ENCODE measurements around the gene MAGOH. TPM values are rescaled to one million over a fixed set of nuclear protein-coding genes. Genes with fewer than 3 reads are reported as not detected.

Gene MAGOH
- total RNA-seq, 1 experiment from 2014 or later, result 77.0 TPM

GRCh38 chr1:53276153-53276901 lies 38.0 kb upstream of the MAGOH start:
- Histone ChIP-seq H3K4me1 (no peaks in the 10 kb centered on the region), H3K4me3 (ENCODE audit: low read depth, low read length) (no peak overlapping the region), H3K36me3 (ENCODE audit: control insufficient read depth, insufficient read depth, low read length) (no peaks in the 10 kb centered on the region), H3K9me3 (no peaks in the 10 kb centered on the region), H3K27me3 (replicated peaks; ENCODE audit: control insufficient read depth, insufficient read depth, low read length) (no peaks in the 10 kb centered on the region)
- ChIA-PET CTCF (interaction anchor here (0.5 to 1.4 kb wide), 2 partner anchors 114 to 117 kb away, joined by 3 to 10 read pairs; no protein-coding TSS in a partner anchor), POLR2A (no interaction called here)
- TF ChIP-seq, protein P1, sequence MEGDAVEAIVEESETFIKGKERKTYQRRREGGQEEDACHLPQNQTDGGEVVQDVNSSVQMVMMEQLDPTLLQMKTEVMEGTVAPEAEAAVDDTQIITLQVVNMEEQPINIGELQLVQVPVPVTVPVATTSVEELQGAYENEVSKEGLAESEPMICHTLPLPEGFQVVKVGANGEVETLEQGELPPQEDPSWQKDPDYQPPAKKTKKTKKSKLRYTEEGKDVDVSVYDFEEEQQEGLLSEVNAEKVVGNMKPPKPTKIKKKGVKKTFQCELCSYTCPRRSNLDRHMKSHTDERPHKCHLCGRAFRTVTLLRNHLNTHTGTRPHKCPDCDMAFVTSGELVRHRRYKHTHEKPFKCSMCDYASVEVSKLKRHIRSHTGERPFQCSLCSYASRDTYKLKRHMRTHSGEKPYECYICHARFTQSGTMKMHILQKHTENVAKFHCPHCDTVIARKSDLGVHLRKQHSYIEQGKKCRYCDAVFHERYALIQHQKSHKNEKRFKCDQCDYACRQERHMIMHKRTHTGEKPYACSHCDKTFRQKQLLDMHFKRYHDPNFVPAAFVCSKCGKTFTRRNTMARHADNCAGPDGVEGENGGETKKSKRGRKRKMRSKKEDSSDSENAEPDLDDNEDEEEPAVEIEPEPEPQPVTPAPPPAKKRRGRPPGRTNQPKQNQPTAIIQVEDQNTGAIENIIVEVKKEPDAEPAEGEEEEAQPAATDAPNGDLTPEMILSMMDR (IDR thresholded peaks at IDR 0.05; ENCODE audit: insufficient read depth in 1 of 2, low read depth in 1 of 2, low read length in 1 of 2, severe bottlenecking in 1 of 2, unreplicated experiment in 1 of 2), result no peak
- Mint-ChIP-seq H3K36me3 (ENCODE audit: insufficient read depth, unreplicated experiment) (peaks cover 6% of the 10 kb centered on the region), H3K9me3 (ENCODE audit: unreplicated experiment) (no peaks in the 10 kb centered on the region), H3K4me3 (ENCODE audit: unreplicated experiment) (no peak overlapping the region), H3K4me1 (ENCODE audit: low read depth, unreplicated experiment) (peaks cover 8% of the 10 kb centered on the region), H3K27me3 (ENCODE audit: insufficient read depth, unreplicated experiment) (no peaks in the 10 kb centered on the region), H3K27ac (ENCODE audit: unreplicated experiment) (no peak overlapping the region)
- no peak for DNase-seq
- no TSS peak for BruUV-seq (replicated peaks)
- intact Hi-C loops (cut with micrococcal nuclease; ENCODE audit: unreplicated experiment), result no loop called here

GRCh38 chr1:53275566-53275965 lies 37.2 kb upstream of the MAGOH start:
- CTCF ChIA-PET, result interaction anchor here (1.4 kb wide), 1 partner anchor 118 kb away, joined by 10 read pairs; no protein-coding TSS in a partner anchor
- H3K9me3 Mint-ChIP-seq (ENCODE audit: unreplicated experiment), result no peaks in the 10 kb centered on the region

GRCh38 chr1:53274541-53275185 lies 36.3 kb upstream of the MAGOH start:
- no peak overlapping the region for H3K27ac Mint-ChIP-seq (ENCODE audit: unreplicated experiment)
- H3K9me3 Mint-ChIP-seq (ENCODE audit: unreplicated experiment), result no peaks in the 10 kb centered on the region
- H3K36me3 Mint-ChIP-seq (ENCODE audit: insufficient read depth, unreplicated experiment), result peaks cover 6% of the 10 kb centered on the region
- H3K9me3 ChIP-seq, result no peaks in the 10 kb centered on the region
- BruUV-seq (replicated peaks), result no TSS peak
- H3K27me3 ChIP-seq (replicated peaks; ENCODE audit: control insufficient read depth, insufficient read depth, low read length), result no peaks in the 10 kb centered on the region
- ChIA-PET CTCF (interaction anchor here (0.6 to 0.9 kb wide), 3 partner anchors 92 to 169 kb away, joined by 4 to 8 read pairs (median 5); no protein-coding TSS in a partner anchor), POLR2A (no interaction called here)
- TF ChIP-seq, protein P1 (IDR thresholded peaks at IDR 0.05; ENCODE audit: insufficient read depth in 1 of 2, low read depth in 1 of 2, low read length in 1 of 2, severe bottlenecking in 1 of 2, unreplicated experiment in 1 of 2), result no peak
- H3K4me1 ChIP-seq, result no peaks in the 10 kb centered on the region
- no peak overlapping the region for H3K4me3 ChIP-seq (ENCODE audit: low read depth, low read length)
- no peaks in the 10 kb centered on the region for H3K27me3 Mint-ChIP-seq (ENCODE audit: insufficient read depth, unreplicated experiment)
- peaks cover 8% of the 10 kb centered on the region for H3K4me1 Mint-ChIP-seq (ENCODE audit: low read depth, unreplicated experiment)
- intact Hi-C loops (cut with micrococcal nuclease; ENCODE audit: unreplicated experiment), result no loop called here
- H3K36me3 ChIP-seq (ENCODE audit: control insufficient read depth, insufficient read depth, low read length), result no peaks in the 10 kb centered on the region
- H3K4me3 Mint-ChIP-seq (ENCODE audit: unreplicated experiment), result no peak overlapping the region
- DNase-seq, result no peak

More at GRCh38 chr1:53275566-53275965, 37.2 kb upstream of the MAGOH start:
- H3K4me1 ChIP-seq, result no peaks in the 10 kb centered on the region
- H3K36me3 ChIP-seq (ENCODE audit: control insufficient read depth, insufficient read depth, low read length), result no peaks in the 10 kb centered on the region
- TF ChIP-seq, protein P1 (IDR thresholded peaks at IDR 0.05; ENCODE audit: insufficient read depth in 1 of 2, low read depth in 1 of 2, low read length in 1 of 2, severe bottlenecking in 1 of 2, unreplicated experiment in 1 of 2), result no peak
- no peak overlapping the region for H3K4me3 ChIP-seq (ENCODE audit: low read depth, low read length)
- no TSS peak for BruUV-seq (replicated peaks)
- Mint-ChIP-seq H3K27ac (ENCODE audit: unreplicated experiment) (no peak overlapping the region), H3K4me1 (ENCODE audit: low read depth, unreplicated experiment) (peaks cover 8% of the 10 kb centered on the region), H3K36me3 (ENCODE audit: insufficient read depth, unreplicated experiment) (peaks cover 6% of the 10 kb centered on the region), H3K27me3 (ENCODE audit: insufficient read depth, unreplicated experiment) (no peaks in the 10 kb centered on the region), H3K4me3 (ENCODE audit: unreplicated experiment) (no peak overlapping the region)
- no peaks in the 10 kb centered on the region for H3K9me3 ChIP-seq
- POLR2A ChIA-PET, result no interaction called here
- DNase-seq, result no peak
- intact Hi-C loops (cut with micrococcal nuclease; ENCODE audit: unreplicated experiment), result no loop called here
- no peaks in the 10 kb centered on the region for H3K27me3 ChIP-seq (replicated peaks; ENCODE audit: control insufficient read depth, insufficient read depth, low read length)
